Measurements from ENCODE around the gene LCA5L. TPM values are rescaled to one million over a fixed set of nuclear protein-coding genes. Genes with fewer than 3 reads are reported as not detected.
A peak's percentile ranks its signal among the peaks of the same experiment; 100 is the strongest.

LCA5L gene
- polyA plus RNA-seq: 2.0 TPM
- long read RNA-seq, donor 1: 0 reads
- long read RNA-seq, donor 2: 0 reads
- long read RNA-seq, donor 3: 0 reads
- long read RNA-seq, donor 4: 0 reads
- long read RNA-seq, donor 5: 0 reads
- long read RNA-seq, donor 6: 0 reads
- long read RNA-seq, donor 7: 0 reads
- long read RNA-seq, donor 8: 0 reads
- long read RNA-seq, donor 9: 0 reads
- long read RNA-seq, donor 10: 0 reads
- long read RNA-seq, donor 11: 0 reads

DNA sequence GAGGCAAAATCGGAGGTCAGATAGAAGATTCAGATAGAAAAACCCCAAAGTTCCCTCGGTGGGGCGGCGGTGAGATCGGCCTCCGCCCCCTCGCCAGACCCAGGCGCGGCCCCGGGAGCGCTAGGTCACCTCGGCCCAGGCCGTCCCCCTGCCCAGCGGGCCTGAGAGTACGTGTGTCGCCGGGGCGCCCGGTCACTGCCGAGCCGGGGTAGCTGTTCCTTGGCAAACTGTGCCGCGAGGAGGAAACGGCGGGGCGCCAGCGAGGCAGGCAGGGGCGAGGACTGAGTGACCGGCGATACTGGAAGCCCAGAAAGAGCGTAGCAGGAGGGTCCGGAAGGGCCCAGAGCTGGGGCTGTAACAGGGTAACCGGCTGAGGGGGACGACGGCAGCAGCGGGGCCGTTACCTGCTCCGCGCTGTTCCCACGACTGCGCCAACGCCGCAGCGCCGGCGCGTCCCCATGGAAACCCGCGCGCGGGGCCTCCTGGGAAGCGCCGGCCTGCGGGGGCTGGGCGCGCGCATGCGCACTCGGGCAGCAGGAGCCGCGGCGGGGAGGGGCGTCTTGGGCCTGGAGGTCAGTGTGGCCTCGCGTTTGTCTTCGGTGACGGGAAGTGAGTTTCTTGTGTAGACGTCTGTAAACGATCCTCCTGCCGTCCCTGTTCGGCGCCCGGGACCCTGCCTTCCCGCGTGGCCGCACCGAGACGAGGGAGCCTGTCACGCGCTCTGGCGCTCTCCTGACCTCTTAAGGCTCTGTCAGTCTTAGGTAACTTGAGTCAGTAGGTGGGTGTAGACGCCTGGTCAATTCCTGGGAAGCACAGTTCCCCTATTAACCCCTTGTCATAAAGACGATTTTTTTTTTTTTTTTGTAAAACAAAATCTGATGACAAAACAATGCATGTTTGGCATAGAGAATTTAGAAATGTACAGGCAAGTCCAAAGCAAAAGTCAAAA lies at the start of gene LCA5L:
Gene LCA5L, minus strand, starts transcription at position 458 of the 949 bp plus-strand sequence. CDS start 17,285 bp downstream, outside the sequence.
- DNase-seq: peak; percentile 93 to 94
- Histone ChIP-seq H3K4me3 (ENCODE audit: low read length) (peak within 1 kb of the TSS; percentile 88), H3K27ac (ENCODE audit: low read length) (peak within 1 kb of the TSS; percentile 81), H3K36me3 (ENCODE audit: control insufficient read depth, insufficient read depth, low read length) (no peaks in the 10 kb centered on the region), H3K27me3 (ENCODE audit: control insufficient read depth, insufficient read depth, low read length) (peaks cover 2% of the 10 kb centered on the region), H3K9me3 (ENCODE audit: control insufficient read depth, low read depth, low read length) (no peaks in the 10 kb centered on the region), H3K4me1 (ENCODE audit: control insufficient read depth, insufficient read depth, low read length) (no peaks in the 10 kb centered on the region)
- 0% methylated on average over 2 of the region's 83 CpGs for WGBS (ENCODE audit: insufficient coverage, low lambda C conversion rate)

DNA sequence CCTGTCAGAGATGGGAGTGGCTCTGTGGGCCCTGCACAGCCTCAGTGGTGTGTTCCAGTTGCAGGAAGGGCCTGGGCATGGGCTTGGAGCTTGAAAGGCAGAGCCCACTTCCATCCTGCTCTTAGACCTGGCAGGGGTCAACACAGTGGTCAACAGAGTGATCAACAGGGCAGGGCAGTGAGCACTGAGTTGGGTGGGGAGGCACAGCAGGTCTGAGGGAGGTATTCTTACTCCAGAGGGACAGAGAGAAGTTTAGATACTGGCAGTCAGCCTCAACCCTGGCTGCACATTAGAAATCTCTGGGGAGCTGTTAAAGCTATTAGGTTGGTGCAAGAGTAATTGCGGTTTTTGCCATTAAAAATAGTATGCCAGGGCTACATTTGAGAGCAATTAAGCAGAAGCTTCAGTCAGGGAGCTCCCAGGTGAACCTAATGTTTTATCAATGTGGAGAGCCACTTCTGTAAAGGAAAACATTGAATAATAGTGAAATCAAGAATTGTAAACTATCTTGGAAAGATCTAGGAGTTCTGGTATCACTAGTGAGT lies 43.9 kb upstream of the LCA5L start:
- H3K4me1 ChIP-seq (ENCODE audit: control insufficient read depth, insufficient read depth, low read length): no peaks in the 10 kb centered on the region
- no peaks in the 10 kb centered on the region for H3K27me3 ChIP-seq (ENCODE audit: control insufficient read depth, insufficient read depth, low read length)
- no peaks in the 10 kb centered on the region for H3K36me3 ChIP-seq (ENCODE audit: control insufficient read depth, insufficient read depth, low read length)
- H3K4me3 ChIP-seq (ENCODE audit: low read length): no peak overlapping the region
- no peak for DNase-seq
- H3K27ac ChIP-seq (ENCODE audit: low read length): no peak overlapping the region
- H3K9me3 ChIP-seq (ENCODE audit: control insufficient read depth, low read depth, low read length): no peaks in the 10 kb centered on the region
- WGBS (ENCODE audit: insufficient coverage, low lambda C conversion rate): no CpG with 5 or more reads among the region's 1 CpG

DNA sequence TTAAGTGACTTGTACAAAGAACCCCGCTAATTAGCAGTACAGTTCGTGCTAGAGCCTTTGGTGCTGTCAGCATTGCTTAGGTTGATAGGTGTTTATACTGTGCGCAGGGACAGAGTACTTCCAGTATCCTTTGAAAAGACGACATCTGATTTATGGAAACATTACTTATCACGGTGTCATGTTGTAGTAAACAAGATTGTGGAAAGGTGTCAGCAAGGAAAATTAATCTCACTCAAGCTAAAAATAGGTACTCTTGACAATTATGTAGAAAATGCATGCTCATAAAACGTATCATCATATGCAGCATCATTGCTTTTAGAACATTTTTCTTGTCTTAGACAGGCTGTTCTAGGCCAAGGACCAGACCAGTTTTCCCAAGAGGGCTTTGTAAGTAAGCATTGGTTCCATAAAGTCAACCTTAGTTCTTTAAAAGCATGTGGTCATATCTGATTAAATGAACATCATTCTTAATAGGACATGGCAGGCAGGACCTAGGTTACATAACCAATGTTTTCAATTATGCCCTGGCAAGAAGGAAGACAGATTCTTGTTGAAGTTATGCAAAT lies 39.2 kb upstream of the LCA5L start:
- Histone ChIP-seq H3K9me3 (ENCODE audit: control insufficient read depth, low read depth, low read length) (no peaks in the 10 kb centered on the region), H3K27ac (ENCODE audit: low read length) (no peak overlapping the region), H3K36me3 (ENCODE audit: control insufficient read depth, insufficient read depth, low read length) (no peaks in the 10 kb centered on the region), H3K4me3 (ENCODE audit: low read length) (no peak overlapping the region), H3K27me3 (ENCODE audit: control insufficient read depth, insufficient read depth, low read length) (no peaks in the 10 kb centered on the region), H3K4me1 (ENCODE audit: control insufficient read depth, insufficient read depth, low read length) (no peaks in the 10 kb centered on the region)
- WGBS (ENCODE audit: insufficient coverage, low lambda C conversion rate): 79% methylated on average over 3 of the region's 6 CpGs
- no peak for DNase-seq

DNA sequence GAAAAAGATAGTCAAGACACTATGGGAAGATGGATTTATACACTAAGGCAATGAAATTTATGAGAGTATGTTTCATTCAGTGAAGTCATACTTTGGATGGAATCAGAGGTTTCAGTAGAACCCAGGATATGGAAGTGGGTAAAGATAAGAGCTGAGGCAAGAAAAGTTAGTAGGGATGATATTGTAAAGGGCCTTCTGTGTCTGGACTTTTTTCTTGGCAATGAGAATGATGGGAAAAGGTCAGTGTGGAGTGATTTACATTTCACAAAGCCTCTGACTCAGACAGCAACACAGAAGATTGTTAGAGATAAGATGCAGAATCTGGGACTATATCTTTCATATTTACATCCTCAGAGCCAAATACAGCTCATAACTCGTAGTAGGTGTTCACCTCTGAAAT lies 38.3 kb upstream of the LCA5L start:
- no peaks in the 10 kb centered on the region for H3K27me3 ChIP-seq (ENCODE audit: control insufficient read depth, insufficient read depth, low read length)
- no peaks in the 10 kb centered on the region for H3K36me3 ChIP-seq (ENCODE audit: control insufficient read depth, insufficient read depth, low read length)
- no peak overlapping the region for H3K4me3 ChIP-seq (ENCODE audit: low read length)
- no CpG with 5 or more reads among the region's 1 CpG for WGBS (ENCODE audit: insufficient coverage, low lambda C conversion rate)
- no peaks in the 10 kb centered on the region for H3K9me3 ChIP-seq (ENCODE audit: control insufficient read depth, low read depth, low read length)
- no peak overlapping the region for H3K27ac ChIP-seq (ENCODE audit: low read length)
- H3K4me1 ChIP-seq (ENCODE audit: control insufficient read depth, insufficient read depth, low read length): no peaks in the 10 kb centered on the region
- no peak for DNase-seq

DNA sequence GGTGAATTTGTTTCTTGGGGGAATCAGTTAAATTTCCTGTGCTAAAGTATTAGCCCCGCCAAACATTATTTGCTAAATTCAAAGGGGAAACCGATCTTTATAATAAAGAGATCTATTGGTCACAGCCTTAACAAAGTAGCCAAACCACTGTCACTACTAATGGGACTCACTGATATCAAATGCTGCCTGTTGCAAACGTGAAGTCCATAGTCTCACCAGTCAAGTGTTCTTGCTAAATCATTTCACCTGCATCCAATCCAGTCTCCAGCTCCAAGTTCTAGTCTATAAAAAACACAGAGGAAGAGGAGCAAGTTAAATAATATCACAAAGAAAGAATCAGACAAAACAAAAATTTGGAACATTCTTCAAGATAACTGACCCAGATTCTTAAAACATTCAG lies 36.3 kb upstream of the LCA5L start:
- Histone ChIP-seq H3K36me3 (ENCODE audit: control insufficient read depth, insufficient read depth, low read length) (no peaks in the 10 kb centered on the region), H3K9me3 (ENCODE audit: control insufficient read depth, low read depth, low read length) (no peaks in the 10 kb centered on the region), H3K27me3 (ENCODE audit: control insufficient read depth, insufficient read depth, low read length) (no peaks in the 10 kb centered on the region), H3K4me1 (ENCODE audit: control insufficient read depth, insufficient read depth, low read length) (no peaks in the 10 kb centered on the region), H3K4me3 (ENCODE audit: low read length) (no peak overlapping the region), H3K27ac (ENCODE audit: low read length) (no peak overlapping the region)
- DNase-seq: no peak
- WGBS (ENCODE audit: insufficient coverage, low lambda C conversion rate): no CpG with 5 or more reads among the region's 3 CpGs

DNA sequence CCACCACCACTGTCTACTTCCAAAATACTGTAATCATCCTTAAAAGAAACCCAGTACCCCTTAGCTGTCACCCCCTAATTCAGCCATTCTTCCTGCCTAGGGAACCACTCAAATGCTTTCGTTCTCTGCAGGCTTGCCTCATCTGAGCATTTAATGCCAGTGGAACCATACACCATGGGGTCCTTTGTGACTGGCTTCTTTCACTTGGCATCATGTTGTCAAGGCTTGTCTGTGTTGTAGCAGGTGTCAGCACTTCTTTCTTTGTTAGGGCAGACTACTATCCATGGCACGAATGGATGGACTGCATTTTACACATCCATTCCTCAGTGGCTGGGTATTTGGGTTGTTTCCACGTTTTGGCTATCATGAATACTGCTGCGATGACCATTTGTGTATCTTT lies 34.7 kb upstream of the LCA5L start:
- 85% methylated on average over 2 of the region's 4 CpGs for WGBS (ENCODE audit: insufficient coverage, low lambda C conversion rate)

DNA sequence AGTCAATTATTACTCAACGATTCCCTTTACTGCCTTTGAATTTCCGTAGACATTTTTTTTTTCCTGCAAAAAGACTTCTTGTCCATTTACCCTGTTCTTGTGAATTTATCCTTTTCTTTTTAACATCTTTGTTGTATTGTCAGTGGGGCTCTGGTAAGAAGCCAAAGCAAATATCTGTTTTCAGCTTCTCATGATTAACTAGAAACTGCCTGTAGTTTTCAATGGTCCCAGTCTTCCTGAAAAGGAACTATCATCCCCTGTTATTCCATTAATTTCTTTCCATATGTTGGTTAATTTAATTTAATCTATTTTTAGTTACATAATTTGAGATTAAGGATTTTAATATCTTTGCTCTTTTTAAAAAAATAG lies 34.2 kb upstream of the LCA5L start:
- 64% methylated on average over 2 of the region's 2 CpGs for WGBS (ENCODE audit: insufficient coverage, low lambda C conversion rate)
- no peaks in the 10 kb centered on the region for H3K4me1 ChIP-seq (ENCODE audit: control insufficient read depth, insufficient read depth, low read length)
- no peaks in the 10 kb centered on the region for H3K36me3 ChIP-seq (ENCODE audit: control insufficient read depth, insufficient read depth, low read length)
- H3K4me3 ChIP-seq (ENCODE audit: low read length): no peak overlapping the region
- DNase-seq: no peak
- H3K9me3 ChIP-seq (ENCODE audit: control insufficient read depth, low read depth, low read length): no peaks in the 10 kb centered on the region
- no peaks in the 10 kb centered on the region for H3K27me3 ChIP-seq (ENCODE audit: control insufficient read depth, insufficient read depth, low read length)
- no peak overlapping the region for H3K27ac ChIP-seq (ENCODE audit: low read length)

More for the DNA sequence above, 34.7 kb upstream of the LCA5L start:
- Histone ChIP-seq H3K27me3 (ENCODE audit: control insufficient read depth, insufficient read depth, low read length) (no peaks in the 10 kb centered on the region), H3K4me3 (ENCODE audit: low read length) (no peak overlapping the region), H3K27ac (ENCODE audit: low read length) (no peak overlapping the region), H3K4me1 (ENCODE audit: control insufficient read depth, insufficient read depth, low read length) (no peaks in the 10 kb centered on the region), H3K36me3 (ENCODE audit: control insufficient read depth, insufficient read depth, low read length) (no peaks in the 10 kb centered on the region), H3K9me3 (ENCODE audit: control insufficient read depth, low read depth, low read length) (no peaks in the 10 kb centered on the region)
- no peak for DNase-seq

DNA sequence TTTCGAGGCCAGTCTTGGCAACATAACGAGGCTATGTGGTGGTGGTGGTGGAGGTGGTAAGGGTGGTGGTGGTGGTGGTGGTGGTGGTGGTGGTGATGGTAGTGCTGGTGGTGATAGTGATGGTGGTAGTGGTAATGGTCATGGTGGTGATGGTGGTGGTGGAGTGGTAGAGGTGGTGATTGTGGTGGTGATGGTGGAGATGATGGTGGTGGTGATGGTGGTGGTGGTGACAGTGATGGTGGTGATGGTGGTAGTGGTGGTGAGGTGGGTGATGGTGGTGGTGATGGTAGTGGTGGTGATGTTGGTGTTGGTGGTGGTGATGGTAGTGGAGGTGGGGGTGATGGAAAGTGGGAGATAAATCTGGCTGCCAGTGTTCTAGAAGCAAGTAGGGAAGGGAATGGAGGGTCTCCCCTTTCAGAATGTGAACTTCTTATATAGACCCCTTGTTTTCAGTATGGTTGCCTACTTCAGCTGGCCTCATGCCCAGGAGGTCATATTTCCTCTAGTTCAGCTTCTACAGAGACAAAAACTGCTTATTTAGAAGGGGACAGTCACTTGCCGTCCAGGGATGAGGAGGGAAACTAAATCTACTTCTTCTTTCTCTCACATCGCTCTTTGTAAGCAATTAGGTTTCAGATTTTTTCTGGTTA lies 33.7 kb upstream of the LCA5L start:
- WGBS (ENCODE audit: insufficient coverage, low lambda C conversion rate): 86% methylated on average over 1 of the region's 4 CpGs
- H3K4me3 ChIP-seq (ENCODE audit: low read length): no peak overlapping the region
- H3K9me3 ChIP-seq (ENCODE audit: control insufficient read depth, low read depth, low read length): no peaks in the 10 kb centered on the region
- no peak for DNase-seq
- H3K4me1 ChIP-seq (ENCODE audit: control insufficient read depth, insufficient read depth, low read length): no peaks in the 10 kb centered on the region
- no peaks in the 10 kb centered on the region for H3K27me3 ChIP-seq (ENCODE audit: control insufficient read depth, insufficient read depth, low read length)
- H3K27ac ChIP-seq (ENCODE audit: low read length): no peak overlapping the region
- H3K36me3 ChIP-seq (ENCODE audit: control insufficient read depth, insufficient read depth, low read length): no peaks in the 10 kb centered on the region

DNA sequence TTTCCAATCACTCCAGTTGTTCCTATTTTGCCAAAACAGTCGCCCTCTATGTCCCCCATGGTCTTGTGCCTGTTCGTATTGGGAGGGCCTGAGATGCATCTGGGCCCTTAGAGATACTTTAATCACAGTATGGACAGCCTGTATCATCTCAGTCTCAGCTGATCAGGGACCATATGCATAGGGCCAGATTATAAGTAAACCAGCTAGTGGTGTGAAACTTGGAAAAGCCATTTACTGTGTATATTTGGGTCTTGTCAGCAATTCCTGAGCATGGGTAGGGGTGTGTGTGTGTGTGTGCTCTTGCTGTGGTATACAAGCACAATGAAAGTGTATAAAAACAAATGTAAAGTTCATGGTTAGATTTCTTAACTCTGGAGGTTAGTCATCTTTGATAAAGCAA lies 29.0 kb upstream of the LCA5L start:
- H3K36me3 ChIP-seq (ENCODE audit: control insufficient read depth, insufficient read depth, low read length): no peaks in the 10 kb centered on the region
- WGBS (ENCODE audit: insufficient coverage, low lambda C conversion rate): no CpG with 5 or more reads among the region's 2 CpGs
- no peaks in the 10 kb centered on the region for H3K4me1 ChIP-seq (ENCODE audit: control insufficient read depth, insufficient read depth, low read length)

DNA sequence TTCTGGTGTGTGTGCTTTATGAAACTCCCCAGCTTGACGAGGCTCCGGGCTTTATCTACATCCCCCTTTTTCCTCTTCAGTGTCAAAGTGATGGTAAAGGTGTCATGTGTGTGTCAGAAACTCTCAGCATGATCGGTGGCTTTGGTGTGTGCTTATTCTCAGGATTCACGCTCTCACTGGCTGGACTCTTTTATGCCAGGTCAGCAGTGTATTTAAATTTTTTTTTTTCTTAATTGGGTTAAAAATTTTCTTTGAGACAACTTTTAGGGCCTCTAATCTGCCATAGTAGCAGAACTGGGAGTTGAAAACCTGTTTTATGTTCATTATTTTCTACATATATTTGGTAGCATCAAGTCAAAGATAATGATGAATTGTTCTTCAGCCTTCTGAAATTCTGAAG lies 27.2 kb upstream of the LCA5L start:
- Histone ChIP-seq H3K9me3 (ENCODE audit: control insufficient read depth, low read depth, low read length) (no peaks in the 10 kb centered on the region), H3K27me3 (ENCODE audit: control insufficient read depth, insufficient read depth, low read length) (no peaks in the 10 kb centered on the region), H3K36me3 (ENCODE audit: control insufficient read depth, insufficient read depth, low read length) (no peaks in the 10 kb centered on the region), H3K27ac (ENCODE audit: low read length) (no peak overlapping the region), H3K4me1 (ENCODE audit: control insufficient read depth, insufficient read depth, low read length) (no peaks in the 10 kb centered on the region), H3K4me3 (ENCODE audit: low read length) (no peak overlapping the region)
- DNase-seq: no peak
- 100% methylated on average over 1 of the region's 4 CpGs for WGBS (ENCODE audit: insufficient coverage, low lambda C conversion rate)

More for the DNA sequence above, 29.0 kb upstream of the LCA5L start:
- no peaks in the 10 kb centered on the region for H3K27me3 ChIP-seq (ENCODE audit: control insufficient read depth, insufficient read depth, low read length)
- H3K27ac ChIP-seq (ENCODE audit: low read length): no peak overlapping the region
- no peaks in the 10 kb centered on the region for H3K9me3 ChIP-seq (ENCODE audit: control insufficient read depth, low read depth, low read length)
- DNase-seq: no peak
- H3K4me3 ChIP-seq (ENCODE audit: low read length): no peak overlapping the region

Data from large intestine (tissue), 12 donors.